Activated T-cell treated with anti-CD3 and anti-CD28 coated beads for 1 hour (primary cell): Measurements from ENCODE around the gene INPP4B.
"Not testable (repeated sequence)": the region's sequence is repeated elsewhere in the genome, so short reads cannot be mapped to it uniquely, and the experiment has no call there.

ENCODE experiments used
- DNase-seq: peaks from one replicate; pipeline ENCODE4 v3.0.0-alpha.2; 2020; ENCODE audit warnings: low read depth

The INPP4B gene

GRCh38 chr4:142683997-142684396, 162.1 kb downstream of the INPP4B start:
- DNase-seq: no peak

- DNase-seq: no peak
These were observed 162.6 kb downstream of the INPP4B start for GRCh38 chr4:142683503-142683902.

- no peak for DNase-seq
These were observed 174.6 kb downstream of the INPP4B start for GRCh38 chr4:142671516-142671915.

- no peak for DNase-seq
These were observed 182.3 kb downstream of the INPP4B start for GRCh38 chr4:142663828-142664227.

GRCh38 chr4:142660728-142661127, 185.4 kb downstream of the INPP4B start:
- DNase-seq: no peak

- peak; percentile 3 for DNase-seq
These were observed 189.9 kb downstream of the INPP4B start for GRCh38 chr4:142656178-142656577.

- no peak for DNase-seq
These were observed 197.7 kb downstream of the INPP4B start for GRCh38 chr4:142648378-142648777.

- no peak for DNase-seq
These were observed 200.5 kb downstream of the INPP4B start for GRCh38 chr4:142645475-142646108.

- DNase-seq: not testable (repeated sequence)
These were observed 201.5 kb downstream of the INPP4B start for GRCh38 chr4:142644628-142645027.

- DNase-seq: no peak
These were observed 208.5 kb downstream of the INPP4B start for GRCh38 chr4:142637614-142638013.

GRCh38 chr4:142631836-142632235, 214.3 kb downstream of the INPP4B start:
- no peak for DNase-seq

GRCh38 chr4:142615324-142615665, 230.8 kb downstream of the INPP4B start:
- no peak for DNase-seq

- DNase-seq: no peak
These were observed 231.3 kb downstream of the INPP4B start for GRCh38 chr4:142614621-142615323.

GRCh38 chr4:142607976-142608375, 238.1 kb downstream of the INPP4B start:
- no peak for DNase-seq

GRCh38 chr4:142600952-142601351, 245.1 kb downstream of the INPP4B start:
- DNase-seq: no peak

- DNase-seq: no peak
These were observed 248.0 kb downstream of the INPP4B start for GRCh38 chr4:142598132-142598531.

- no peak for DNase-seq
These were observed 249.5 kb downstream of the INPP4B start for GRCh38 chr4:142596595-142596994.

GRCh38 chr4:142596121-142596520, 250.0 kb downstream of the INPP4B start:
- DNase-seq: no peak

GRCh38 chr4:142595222-142595871, 250.8 kb downstream of the INPP4B start:
- no peak for DNase-seq

GRCh38 chr4:142585411-142585810, 260.7 kb downstream of the INPP4B start:
- no peak for DNase-seq

- DNase-seq: no peak
These were observed 262.4 kb downstream of the INPP4B start for GRCh38 chr4:142583708-142584107.

GRCh38 chr4:142582340-142582739, 263.8 kb downstream of the INPP4B start:
- no peak for DNase-seq

- no peak for DNase-seq
These were observed 264.2 kb downstream of the INPP4B start for GRCh38 chr4:142581881-142582280.
